GM06990 (cell line): ENCODE measurements around the gene SEMA4C.
"Not testable (repeated sequence)": the region's sequence is repeated elsewhere in the genome, so short reads cannot be mapped to it uniquely, and the experiment has no call there.

Experiments
- DNase-seq: peaks from one replicate; pipeline ENCODE4 v3.0.0-alpha.2; 2011; ENCODE audit not compliant: insufficient read length; ENCODE audit errors: extremely low read depth
- H3K27me3 ChIP-seq: replicated peaks from 2 replicates; pipeline ENCODE4 v1.6.0; 2011; ENCODE audit warnings: low read length; ENCODE audit not compliant: control insufficient read depth, insufficient read depth
- H3K36me3 ChIP-seq: 2 replicates; pipeline ENCODE4 v1.5.1; 2011; ENCODE audit warnings: low read length; ENCODE audit not compliant: control insufficient read depth, insufficient read depth
- H3K4me3 ChIP-seq: replicated peaks from 2 replicates; pipeline ENCODE4 v1.5.1; 2011; ENCODE audit warnings: low read depth, mild to moderate bottlenecking, control low read depth, low read length
- TF ChIP-seq, protein P1 (sequence below): IDR thresholded peaks from 2 replicates; pipeline ENCODE4 v1.5.1; 2011; ENCODE audit warnings: low read length, control low read depth, mild to moderate bottlenecking, inconsistent platforms; ENCODE audit not compliant: insufficient read depth, poor library complexity, severe bottlenecking

The SEMA4C gene

DNA sequence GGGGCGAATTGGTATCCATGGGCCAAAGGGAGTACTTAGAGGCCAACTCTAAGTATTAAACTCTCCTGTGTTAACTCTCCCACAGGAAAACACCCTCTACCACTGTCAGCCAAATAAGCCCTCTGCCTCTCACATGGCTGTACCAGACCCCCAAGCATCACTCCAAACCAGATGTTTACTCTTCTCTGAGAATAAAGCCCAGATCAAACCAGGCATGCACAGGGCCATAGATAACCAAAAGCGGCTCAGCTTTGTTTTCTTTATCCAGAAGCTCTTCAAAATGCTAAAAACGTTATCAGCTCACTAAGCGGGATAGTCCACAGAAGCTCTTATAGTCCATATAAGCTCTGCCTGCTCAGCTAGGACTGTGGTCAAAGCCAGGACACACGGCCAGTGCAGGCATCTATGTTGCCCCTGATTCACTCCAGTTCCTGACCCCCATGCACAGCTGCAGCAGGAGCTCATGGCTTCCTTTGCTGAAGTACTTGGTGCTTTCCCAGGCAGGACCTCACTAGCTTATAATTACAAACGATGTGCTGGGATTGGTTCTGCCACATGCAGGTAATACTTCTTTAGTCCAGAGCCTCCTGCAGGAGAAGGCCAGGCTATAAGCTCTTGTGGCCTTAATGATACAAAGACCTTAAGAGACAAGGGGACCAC lies 21.0 kb upstream of the SEMA4C start:
- H3K36me3 ChIP-seq = no peaks in the 10 kb centered on the region
- no peak for DNase-seq
- no peak overlapping the region for H3K4me3 ChIP-seq
- TF ChIP-seq, protein P1, sequence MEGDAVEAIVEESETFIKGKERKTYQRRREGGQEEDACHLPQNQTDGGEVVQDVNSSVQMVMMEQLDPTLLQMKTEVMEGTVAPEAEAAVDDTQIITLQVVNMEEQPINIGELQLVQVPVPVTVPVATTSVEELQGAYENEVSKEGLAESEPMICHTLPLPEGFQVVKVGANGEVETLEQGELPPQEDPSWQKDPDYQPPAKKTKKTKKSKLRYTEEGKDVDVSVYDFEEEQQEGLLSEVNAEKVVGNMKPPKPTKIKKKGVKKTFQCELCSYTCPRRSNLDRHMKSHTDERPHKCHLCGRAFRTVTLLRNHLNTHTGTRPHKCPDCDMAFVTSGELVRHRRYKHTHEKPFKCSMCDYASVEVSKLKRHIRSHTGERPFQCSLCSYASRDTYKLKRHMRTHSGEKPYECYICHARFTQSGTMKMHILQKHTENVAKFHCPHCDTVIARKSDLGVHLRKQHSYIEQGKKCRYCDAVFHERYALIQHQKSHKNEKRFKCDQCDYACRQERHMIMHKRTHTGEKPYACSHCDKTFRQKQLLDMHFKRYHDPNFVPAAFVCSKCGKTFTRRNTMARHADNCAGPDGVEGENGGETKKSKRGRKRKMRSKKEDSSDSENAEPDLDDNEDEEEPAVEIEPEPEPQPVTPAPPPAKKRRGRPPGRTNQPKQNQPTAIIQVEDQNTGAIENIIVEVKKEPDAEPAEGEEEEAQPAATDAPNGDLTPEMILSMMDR = no peak
- no peaks in the 10 kb centered on the region; the same call in 1 of the 2 replicates for H3K27me3 ChIP-seq

- no peak for DNase-seq
- no peaks in the 10 kb centered on the region for H3K36me3 ChIP-seq
- TF ChIP-seq, protein P1 = no peak
- H3K4me3 ChIP-seq = no peak overlapping the region
- no peaks in the 10 kb centered on the region; the same call in 1 of the 2 replicates for H3K27me3 ChIP-seq
Measured at GRCh38 chr2:96890252-96890651, 20.4 kb upstream of the SEMA4C start.

DNA sequence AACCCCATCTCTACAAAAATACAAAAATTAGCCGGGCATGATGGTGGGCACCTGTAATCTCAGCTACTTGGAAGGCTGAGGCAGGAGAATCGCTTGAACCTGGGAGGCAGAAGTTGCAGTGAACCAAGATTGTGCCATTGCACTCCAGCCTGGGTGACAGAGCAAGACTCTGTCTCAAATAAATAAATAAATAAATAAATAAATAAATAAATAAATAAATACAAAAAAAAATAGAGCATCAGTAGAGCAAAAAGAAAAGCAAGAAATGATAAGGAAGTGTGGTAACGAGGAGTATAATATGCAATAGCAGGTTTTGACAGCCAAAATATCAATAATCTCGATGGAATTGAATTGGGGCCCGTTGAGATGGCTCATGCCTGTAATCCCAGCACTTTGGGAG lies 19.6 kb upstream of the SEMA4C start:
- H3K4me3 ChIP-seq, DNase-seq, H3K36me3 ChIP-seq, H3K27me3 ChIP-seq: not testable (repeated sequence)

DNA sequence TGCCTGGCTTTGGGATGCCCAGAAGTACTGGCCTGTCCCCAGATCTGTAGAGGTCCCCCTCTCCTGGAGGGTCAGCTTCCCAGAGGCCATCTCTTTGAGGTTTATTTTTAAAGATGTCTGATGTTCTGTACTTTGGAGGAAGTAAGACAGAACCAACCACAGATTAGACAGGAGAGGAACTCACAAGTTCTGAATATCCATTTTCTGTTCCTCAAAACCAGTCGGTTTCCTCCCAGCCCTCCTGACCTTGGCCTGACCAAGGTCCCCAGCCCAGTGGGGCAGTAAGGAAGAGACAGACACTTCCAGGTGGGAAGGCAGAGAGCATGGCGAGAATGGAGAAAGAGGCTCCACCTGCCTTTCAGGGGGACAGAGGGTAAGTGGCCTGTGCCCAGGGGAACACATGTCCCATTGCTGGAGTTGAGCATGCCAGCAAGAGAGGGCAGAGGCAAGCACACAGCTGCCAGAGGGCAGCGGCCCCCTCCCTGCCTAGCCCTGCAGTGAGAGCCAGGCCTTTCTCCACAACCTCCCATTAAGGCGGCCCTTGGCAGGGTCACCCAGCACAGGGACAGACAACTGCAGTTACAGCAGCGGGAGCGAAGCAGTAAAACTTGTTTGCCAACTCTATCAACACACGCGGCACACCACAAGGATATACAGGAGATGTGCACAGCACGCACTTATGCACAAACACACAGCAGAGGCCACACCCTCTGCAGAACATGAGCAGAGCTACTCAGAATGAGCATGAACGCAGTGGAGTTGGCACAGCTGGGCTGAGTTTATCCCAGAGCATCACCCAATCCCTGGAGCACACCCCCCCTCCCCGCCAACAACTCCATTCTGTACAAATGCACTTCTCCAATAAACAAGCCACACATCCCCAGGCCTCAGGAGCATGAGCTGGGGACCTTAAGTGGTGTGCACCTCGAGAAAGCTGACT lies 18.5 kb upstream of the SEMA4C start:
- no peak for DNase-seq
- Histone ChIP-seq H3K27me3 (no peaks in the 10 kb centered on the region; the same call in none of the 2 replicates), H3K36me3 (no peaks in the 10 kb centered on the region), H3K4me3 (no peak overlapping the region)
- TF ChIP-seq, protein P1 = no peak

- TF ChIP-seq, protein P1 = no peak
- no peak overlapping the region for H3K4me3 ChIP-seq
- no peaks in the 10 kb centered on the region; the same call in none of the 2 replicates for H3K27me3 ChIP-seq
- no peaks in the 10 kb centered on the region for H3K36me3 ChIP-seq
- no peak for DNase-seq
Measured at GRCh38 chr2:96887493-96888012, 17.7 kb upstream of the SEMA4C start.
